Common myeloid progenitor, CD34-positive (primary cell): ENCODE data around the gene SLC25A17.
"Not testable (repeated sequence)": the region's sequence is repeated elsewhere in the genome, so short reads cannot be mapped to it uniquely, and the experiment has no call there.

Source experiments
- CTCF ChIA-PET: fragments of 350-600 bp; sonication (Branson Sonifier 250); formaldehyde crosslinking; loops from one replicate; lab custom pipeline; 2021; ENCODE audit warnings: antibody characterized with exemption; lab: Charles Lee
- POLR2A ChIA-PET: fragments of 350-600 bp; sonication (Branson Sonifier 250); formaldehyde crosslinking; loops from one replicate; lab custom pipeline; 2021; ENCODE audit warnings: antibody characterized with exemption; lab: Charles Lee
- DNase-seq, 3 donors: peaks; one replicate each; pipeline versions ENCODE4 v3.0.0 to v3.0.0-alpha.2; 2013
- H3K27ac ChIP-seq, 2 experiments: 1 replicate in 1 of 2; 2 replicates in 1 of 2; pipeline ENCODE4 v1.7.0; 2013; ENCODE audit warnings: inconsistent platforms in 2 of 2, low read length in 2 of 2, mild to moderate bottlenecking in 2 of 2, low read depth in 1 of 2, moderate library complexity in 1 of 2; ENCODE audit not compliant: severe bottlenecking in 2 of 2, insufficient read depth in 1 of 2, poor library complexity in 1 of 2
- H3K27me3 ChIP-seq, 5 experiments: replicated peaks in 2 of 5; 1 replicate in 3 of 5; 2 replicates in 2 of 5; pipeline versions ENCODE4 v1.6.1 to v1.7.0; 2013; ENCODE audit warnings: low read length in 4 of 5, mild to moderate bottlenecking in 2 of 5, moderate library complexity in 2 of 5, inconsistent platforms in 1 of 5; ENCODE audit not compliant: insufficient read depth in 5 of 5, control insufficient read depth in 4 of 5
- H3K36me3 ChIP-seq, 4 experiments: 1 replicate in 2 of 4; 2 replicates in 2 of 4; pipeline versions ENCODE4 v1.6.1 to v1.7.0; 2013; ENCODE audit warnings: low read length in 3 of 4, control low read depth in 1 of 4, mild to moderate bottlenecking in 1 of 4; ENCODE audit not compliant: control insufficient read depth in 4 of 4, insufficient read depth in 4 of 4
- H3K4me1 ChIP-seq, 4 experiments: 1 replicate in 3 of 4; 2 replicates in 1 of 4; pipeline versions ENCODE4 v1.6.1 to v1.7.1; 2013; ENCODE audit warnings: low read length in 3 of 4, mild to moderate bottlenecking in 3 of 4, control low read depth in 1 of 4, inconsistent platforms in 1 of 4, moderate library complexity in 1 of 4; ENCODE audit not compliant: control insufficient read depth in 4 of 4, insufficient read depth in 4 of 4; ENCODE audit errors: control extremely low read depth in 1 of 4
- H3K4me3 ChIP-seq, 7 experiments: 1 replicate in 4 of 7; 2 replicates in 3 of 7; pipeline versions ENCODE4 v1.5.1 to v1.7.0; 2013; ENCODE audit warnings: mild to moderate bottlenecking in 7 of 7, low read length in 6 of 7, moderate library complexity in 6 of 7, inconsistent platforms in 2 of 7, low read depth in 2 of 7, control low read depth in 1 of 7; ENCODE audit not compliant: insufficient read depth in 4 of 7, control insufficient read depth in 1 of 7; ENCODE audit errors: extremely low read depth in 1 of 7
- H3K9me3 ChIP-seq, 5 experiments: 1 replicate in 4 of 5; 2 replicates in 1 of 5; pipeline versions ENCODE4 v1.6.1 to v1.7.1; 2013; ENCODE audit warnings: low read length in 4 of 5, mild to moderate bottlenecking in 2 of 5, inconsistent platforms in 1 of 5, low read depth in 1 of 5, moderate library complexity in 1 of 5; ENCODE audit not compliant: control insufficient read depth in 4 of 5, insufficient read depth in 2 of 5; ENCODE audit errors: control extremely low read depth in 1 of 5
- WGBS: methylation state at CpG from one replicate; pipeline ENCODE4 v1.1.5; 2013; ENCODE audit not compliant: insufficient coverage; 5-methylcytosine and 5-hydroxymethylcytosine counted together

Gene SLC25A17

DNA sequence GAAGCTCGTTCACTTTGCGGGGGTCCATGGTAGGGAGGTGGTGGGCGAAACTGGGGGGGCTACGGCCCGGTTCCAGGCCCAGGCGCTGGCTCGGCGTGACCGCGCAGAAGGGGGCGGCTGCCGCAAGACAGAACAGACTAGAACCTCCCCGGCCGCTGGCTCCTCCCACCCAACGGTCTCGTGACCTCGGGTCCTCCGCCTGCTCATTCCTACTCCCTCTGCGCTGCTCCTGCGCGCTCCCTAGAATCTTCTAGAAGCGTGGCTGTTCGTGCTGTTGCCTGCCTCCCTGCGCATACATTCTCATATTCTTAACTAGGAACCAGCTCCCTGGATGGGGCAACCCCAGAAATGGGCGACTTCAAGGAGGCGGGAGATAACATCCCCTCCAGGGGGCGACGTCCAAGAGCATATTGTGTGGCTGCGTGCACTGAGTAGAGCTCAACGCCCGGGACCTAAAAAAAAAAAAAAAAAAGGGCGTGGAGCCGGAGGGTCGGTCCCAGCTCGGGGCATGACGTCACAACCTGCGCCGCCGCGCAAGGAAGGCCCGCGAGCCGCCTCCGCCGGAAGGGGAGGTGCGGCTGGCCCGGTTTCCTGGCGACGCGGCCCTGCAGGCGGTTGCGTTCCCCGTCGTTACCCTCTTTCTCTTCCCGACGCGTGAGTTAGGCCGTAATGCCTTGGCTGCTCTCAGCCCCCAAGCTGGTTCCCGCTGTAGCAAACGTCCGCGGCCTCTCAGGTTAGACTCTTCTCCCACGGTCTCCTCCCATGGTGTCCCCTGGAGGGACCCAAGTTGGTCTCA, 37.6 kb upstream of the SLC25A17 start, which contains the start of the genes ST13 and XPNPEP3:
Gene ST13 (minus strand): TSS at position 127 of the 796 bp plus-strand sequence. CDS start 99 bp downstream, at position 28.
Gene XPNPEP3 (plus strand): TSS at position 636 of the 796 bp plus-strand sequence. CDS start 34 bp downstream, at position 670.
- peak within 1 kb of the TSS; percentile 98 to 99 for H3K27ac ChIP-seq
- DNase-seq, result peak; percentile 97 to 99 (median 98)
- peak within 1 kb of the TSS; percentile 87 to 99 (median 94) for H3K4me3 ChIP-seq
- no peaks in the 10 kb centered on the region for H3K9me3 ChIP-seq
- ChIA-PET CTCF (interaction anchor here (0.7 to 2.6 kb wide), 8 partner anchors 10 to 1407 kb away, joined by 3 to 7 read pairs (median 4); partner anchors contain the start of gene SLC25A17), POLR2A (interaction anchor here (0.6 to 0.9 kb wide), 4 partner anchors 11 to 328 kb away, joined by 3 to 4 read pairs (median 3); partner anchors contain the start of gene MRTFA)
- peaks cover 15 to 39% (median 26%) of the 10 kb centered on the region in 4 experiments for H3K4me1 ChIP-seq
- H3K27me3 ChIP-seq, result no peaks in the 10 kb centered on the region
- H3K36me3 ChIP-seq, result peaks cover 5 to 14% (median 7%) of the 10 kb centered on the region in 4 experiments
- 0% methylated on average over 52 of the region's 63 CpGs for WGBS

DNA sequence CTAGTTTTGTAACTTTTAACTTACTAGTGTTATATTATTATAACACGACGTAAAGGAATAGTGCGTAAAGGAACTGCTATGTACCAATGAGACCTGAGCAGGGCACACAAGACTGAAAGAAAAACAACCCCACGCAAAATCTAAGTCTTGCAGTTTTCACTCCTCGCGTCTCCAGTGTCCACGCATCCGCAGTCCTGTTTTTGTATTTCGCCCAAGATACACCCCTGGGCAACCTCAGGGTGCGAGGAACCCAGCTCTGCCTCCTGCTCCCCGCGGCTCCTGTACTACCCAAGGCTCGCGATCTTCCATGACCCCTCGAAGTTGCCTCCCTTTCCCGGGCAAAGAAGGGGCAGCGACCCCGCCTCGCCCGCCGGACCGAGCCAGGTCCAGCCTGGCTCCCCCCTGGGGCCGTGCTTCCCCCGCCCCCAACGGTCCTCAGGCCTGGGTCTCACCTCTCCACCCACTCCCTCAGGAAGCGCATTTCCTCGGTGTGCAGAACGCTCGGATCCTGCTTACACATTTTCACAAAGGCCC, 36.9 kb upstream of the SLC25A17 start:
- Histone ChIP-seq H3K4me1 (peaks cover 15 to 39% (median 26%) of the 10 kb centered on the region in 4 experiments), H3K27me3 (no peaks in the 10 kb centered on the region), H3K9me3 (no peaks in the 10 kb centered on the region), H3K36me3 (peaks cover under 1 to 8% (median 6%) of the 10 kb centered on the region in 4 experiments), H3K27ac (peak overlapping the region; percentile 98 to 99), H3K4me3 (peak overlapping the region; percentile 48 to 99 (median 94))
- ChIA-PET POLR2A (no interaction called here), CTCF (interaction anchor here (0.9 to 2.6 kb wide), 4 partner anchors 10 to 46 kb away, joined by 3 to 7 read pairs (median 4); partner anchors contain the start of gene SLC25A17)
- peak; percentile 28 to 71 (median 68) for DNase-seq
- 0% methylated on average over 8 of the region's 29 CpGs for WGBS

DNA sequence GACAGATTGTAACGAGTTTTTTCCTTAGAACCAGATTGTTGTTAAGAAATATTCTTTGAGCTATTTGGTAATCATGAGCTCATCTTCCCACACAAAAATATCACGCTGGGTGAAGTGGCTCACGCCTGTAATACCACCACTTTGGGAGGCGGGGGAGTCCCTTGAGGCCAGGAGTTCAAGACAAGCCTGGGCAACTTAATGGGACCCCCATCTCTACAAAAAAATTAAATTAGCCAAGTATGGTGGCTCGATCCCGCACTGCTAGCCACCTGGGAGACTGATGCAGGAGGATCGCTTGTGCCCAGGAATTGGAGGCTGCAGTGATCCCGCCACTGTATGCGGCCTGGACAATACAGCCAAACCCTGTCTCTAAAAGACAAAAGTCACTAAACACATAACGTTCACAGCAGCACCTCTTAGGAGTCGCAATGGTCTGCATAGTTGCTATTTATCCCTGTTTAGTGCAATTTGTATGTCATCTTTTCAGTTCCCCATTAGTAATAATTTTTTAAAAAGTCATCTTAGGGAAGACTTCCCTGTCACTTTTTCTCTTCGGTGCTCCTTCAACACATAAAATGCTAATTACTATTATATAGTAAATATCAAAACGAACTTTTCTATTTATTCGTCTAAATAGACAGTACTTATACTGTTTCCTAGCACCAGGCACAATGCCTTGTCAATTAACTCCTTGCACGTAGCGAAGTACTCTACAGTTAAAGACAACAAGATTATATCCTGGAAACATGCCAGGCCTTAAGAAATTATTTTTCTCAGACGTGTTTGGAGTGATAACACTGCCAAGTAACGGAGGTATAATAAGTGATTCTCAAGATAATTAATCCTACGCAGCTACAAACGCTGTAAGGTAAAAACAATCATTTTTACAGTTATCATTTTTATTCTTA, 36.2 kb upstream of the SLC25A17 start:
- no peaks in the 10 kb centered on the region for H3K27me3 ChIP-seq
- no peaks in the 10 kb centered on the region for H3K9me3 ChIP-seq
- 100% methylated on average over 6 of the region's 20 CpGs for WGBS
- H3K36me3 ChIP-seq, result peaks cover 0 to 5% (median 3%) of the 10 kb centered on the region in 4 experiments
- H3K4me3 ChIP-seq, result peak overlapping the region in 6 of 7 experiments; percentile 93 to 99 (median 96)
- ChIA-PET CTCF (interaction anchor here (0.9 to 1.3 kb wide), 4 partner anchors 9 to 43 kb away, joined by 3 to 7 read pairs (median 4); no protein-coding TSS in a partner anchor), POLR2A (interaction anchor here (0.7 kb wide), 1 partner anchor 19 kb away, joined by 3 read pairs; no protein-coding TSS in a partner anchor)
- peak; percentile 26 to 59 (median 45) for DNase-seq
- H3K4me1 ChIP-seq, result peaks cover 15 to 39% (median 26%) of the 10 kb centered on the region in 4 experiments
- peak overlapping the region; percentile 98 to 99 for H3K27ac ChIP-seq

DNA sequence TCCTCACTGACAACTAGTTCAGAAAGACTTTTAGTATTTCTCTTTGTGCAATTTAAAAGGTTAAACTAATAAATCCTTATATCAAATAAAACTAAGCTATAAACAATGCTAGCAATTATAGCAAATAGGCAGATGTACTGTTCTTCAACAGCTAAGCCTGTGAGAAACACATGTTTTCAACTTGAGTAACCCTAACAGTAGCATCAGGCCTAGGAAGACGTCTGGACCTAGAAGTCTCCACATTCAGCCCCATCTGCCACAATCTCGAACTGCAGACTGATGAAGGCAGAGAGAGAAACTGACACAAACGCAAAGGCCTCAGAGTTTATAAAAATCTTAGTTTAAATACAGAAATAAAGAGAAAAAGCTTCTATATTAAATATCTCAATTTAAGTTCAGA, 34.8 kb upstream of the SLC25A17 start:
- Histone ChIP-seq H3K27ac (peak overlapping the region; percentile 16 to 99), H3K4me3 (peak overlapping the region in 1 of 7 experiments; percentile 6)
- CTCF ChIA-PET, result interaction anchor here (1.2 to 1.4 kb wide), 3 partner anchors 8 to 45 kb away, joined by 3 to 7 read pairs (median 3); partner anchors contain the start of gene DNAJB7

DNA sequence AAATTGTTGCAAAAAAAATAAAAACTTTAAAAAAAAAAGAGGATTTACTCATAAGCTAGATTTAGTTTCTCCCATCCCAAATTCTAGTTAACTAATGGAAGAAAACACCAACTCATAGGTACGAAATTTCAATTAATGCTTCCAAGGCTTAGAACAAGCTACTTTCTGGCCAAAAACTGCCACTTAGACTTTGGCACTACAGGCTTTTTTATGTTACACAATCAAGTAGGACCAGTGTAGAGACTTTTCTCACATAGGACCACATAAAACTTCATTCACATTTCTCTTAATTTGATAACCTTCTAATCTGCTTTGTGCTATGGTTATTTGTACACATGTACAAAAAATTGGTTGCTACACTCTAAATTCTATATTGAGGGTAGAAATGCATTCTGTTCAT, 34.2 kb upstream of the SLC25A17 start:
- peaks cover 15 to 39% (median 26%) of the 10 kb centered on the region in 4 experiments for H3K4me1 ChIP-seq
- peaks cover 6 to 18% (median 12%) of the 10 kb centered on the region in 4 experiments for H3K36me3 ChIP-seq
- 100% methylated on average over 1 of the region's 1 CpG for WGBS
- ChIA-PET CTCF (interaction anchor here (0.7 to 1.4 kb wide), 3 partner anchors 9 to 103 kb away, joined by 3 read pairs; partner anchors contain the start of gene DNAJB7), POLR2A (no interaction called here)
- no peak for DNase-seq
- no peaks in the 10 kb centered on the region for H3K9me3 ChIP-seq
- no peaks in the 10 kb centered on the region for H3K27me3 ChIP-seq
- peak overlapping the region in 1 of 2 experiments; percentile 99 for H3K27ac ChIP-seq
- H3K4me3 ChIP-seq, result peak overlapping the region in 2 of 7 experiments; percentile 17 to 30

More for the DNA sequence above, 34.8 kb upstream of the SLC25A17 start:
- Histone ChIP-seq H3K36me3 (peaks cover 5 to 14% (median 10%) of the 10 kb centered on the region in 4 experiments), H3K4me1 (peaks cover 15 to 39% (median 26%) of the 10 kb centered on the region in 4 experiments), H3K9me3 (no peaks in the 10 kb centered on the region), H3K27me3 (no peaks in the 10 kb centered on the region)
- POLR2A ChIA-PET, result no interaction called here
- no peak for DNase-seq
- 60% methylated on average over 1 of the region's 3 CpGs for WGBS

DNA sequence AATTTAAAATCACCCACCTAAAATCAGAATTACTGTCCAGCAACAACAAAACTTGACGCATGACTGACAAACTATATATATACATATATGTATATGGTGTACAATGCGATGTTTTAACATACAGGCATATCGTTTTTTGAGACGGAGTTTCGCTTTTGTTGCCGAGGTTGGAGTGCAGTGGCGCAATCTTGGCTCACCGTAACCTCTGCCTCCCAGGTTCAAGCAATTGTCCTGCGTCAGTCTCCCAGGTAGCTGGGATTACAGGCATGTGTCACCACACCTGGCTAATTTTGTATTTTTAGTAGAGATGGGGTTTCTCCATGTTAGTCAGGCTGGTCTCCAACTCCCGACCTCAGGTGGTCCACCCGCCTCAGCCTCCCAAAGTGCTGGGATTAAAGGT, 26.7 kb upstream of the SLC25A17 start:
- H3K9me3 ChIP-seq, H3K27me3 ChIP-seq, DNase-seq, H3K4me3 ChIP-seq, POLR2A ChIA-PET, H3K4me1 ChIP-seq, H3K27ac ChIP-seq: not testable (repeated sequence)
- CTCF ChIA-PET, result interaction anchor here (1.0 kb wide), 2 partner anchors 10 to 15 kb away, joined by 3 to 5 read pairs; no protein-coding TSS in a partner anchor
- 99% methylated on average over 10 of the region's 11 CpGs for WGBS
- H3K36me3 ChIP-seq, result peaks cover 24 to 86% (median 53%) of the 10 kb centered on the region in 4 experiments
